ENCODE data around the gene LIMCH1. TPM values are rescaled to one million over a fixed set of nuclear protein-coding genes. Genes with fewer than 3 reads are reported as not detected.

The LIMCH1 gene
- total RNA-seq, 1 donor = 9.0 TPM

DNA sequence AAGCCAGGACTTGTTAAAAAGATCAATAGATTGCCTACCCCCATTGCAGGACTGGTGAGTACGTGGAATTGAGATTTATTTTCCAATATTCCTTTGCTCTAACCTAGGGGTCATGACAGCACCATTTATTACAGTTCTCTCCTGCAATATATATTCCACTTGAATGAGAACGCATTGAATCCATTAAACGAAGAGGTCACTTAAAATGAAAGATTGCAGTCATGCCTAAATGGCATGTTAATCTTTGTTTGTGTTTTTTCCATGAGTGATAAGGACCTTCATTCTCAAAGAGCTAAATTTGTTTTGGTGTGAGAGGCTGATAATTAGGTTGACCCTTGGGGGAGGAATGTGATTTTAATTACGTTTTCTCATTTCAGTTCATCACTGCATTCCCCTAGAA, 13.5 kb upstream of the LIMCH1 start:
- DNase-seq (ENCODE audit: insufficient read length, low spot score, missing footprints) = no peak
- Histone ChIP-seq H3K79me2 (ENCODE audit: insufficient read depth, low read length) (no peaks in the 10 kb centered on the region), H3K4me2 (ENCODE audit: insufficient read depth, low read length) (no peak overlapping the region), H4K20me1 (ENCODE audit: insufficient read depth, low read length) (no peaks in the 10 kb centered on the region), H2AFZ (ENCODE audit: low read length) (no peak overlapping the region), H3K27me3 (ENCODE audit: insufficient read depth, low read length) (no peaks in the 10 kb centered on the region), H3K4me3 (ENCODE audit: insufficient read depth, low read length) (no peak overlapping the region), H3K36me3 (ENCODE audit: insufficient read depth, low read length) (no peaks in the 10 kb centered on the region), H3K4me1 (ENCODE audit: insufficient read depth, low read length) (no peaks in the 10 kb centered on the region), H3K9me3 (ENCODE audit: low read depth, low read length) (no peaks in the 10 kb centered on the region), H3K27ac (ENCODE audit: low read depth, low read length) (no peak overlapping the region)
- TF ChIP-seq, protein P1, sequence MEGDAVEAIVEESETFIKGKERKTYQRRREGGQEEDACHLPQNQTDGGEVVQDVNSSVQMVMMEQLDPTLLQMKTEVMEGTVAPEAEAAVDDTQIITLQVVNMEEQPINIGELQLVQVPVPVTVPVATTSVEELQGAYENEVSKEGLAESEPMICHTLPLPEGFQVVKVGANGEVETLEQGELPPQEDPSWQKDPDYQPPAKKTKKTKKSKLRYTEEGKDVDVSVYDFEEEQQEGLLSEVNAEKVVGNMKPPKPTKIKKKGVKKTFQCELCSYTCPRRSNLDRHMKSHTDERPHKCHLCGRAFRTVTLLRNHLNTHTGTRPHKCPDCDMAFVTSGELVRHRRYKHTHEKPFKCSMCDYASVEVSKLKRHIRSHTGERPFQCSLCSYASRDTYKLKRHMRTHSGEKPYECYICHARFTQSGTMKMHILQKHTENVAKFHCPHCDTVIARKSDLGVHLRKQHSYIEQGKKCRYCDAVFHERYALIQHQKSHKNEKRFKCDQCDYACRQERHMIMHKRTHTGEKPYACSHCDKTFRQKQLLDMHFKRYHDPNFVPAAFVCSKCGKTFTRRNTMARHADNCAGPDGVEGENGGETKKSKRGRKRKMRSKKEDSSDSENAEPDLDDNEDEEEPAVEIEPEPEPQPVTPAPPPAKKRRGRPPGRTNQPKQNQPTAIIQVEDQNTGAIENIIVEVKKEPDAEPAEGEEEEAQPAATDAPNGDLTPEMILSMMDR (IDR thresholded peaks at IDR 0.05; ENCODE audit: extremely low read depth, low read depth, low read length) = no peak

DNA sequence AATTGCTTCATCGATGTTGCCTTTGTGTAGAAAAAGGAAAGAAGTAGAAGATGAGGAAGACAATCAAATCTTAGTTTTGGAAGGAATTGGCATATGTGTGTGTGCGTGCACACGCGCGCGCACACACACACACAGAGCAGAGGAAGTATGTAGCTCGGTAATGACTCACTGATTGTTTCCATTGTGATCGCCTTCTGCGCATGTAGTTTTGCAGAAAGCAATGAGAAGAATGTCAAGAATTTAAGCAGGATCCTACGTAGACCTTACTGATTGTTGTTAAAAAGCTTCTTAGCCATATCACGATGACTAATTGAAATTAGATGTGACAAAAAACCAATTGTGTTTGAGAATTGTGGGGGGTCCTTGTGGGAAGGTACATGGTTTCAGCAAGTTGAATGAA, 12.8 kb upstream of the LIMCH1 start:
- Histone ChIP-seq H3K4me2 (ENCODE audit: insufficient read depth, low read length) (no peak overlapping the region), H3K9me3 (ENCODE audit: low read depth, low read length) (no peaks in the 10 kb centered on the region), H3K27ac (ENCODE audit: low read depth, low read length) (no peak overlapping the region), H3K4me1 (ENCODE audit: insufficient read depth, low read length) (no peaks in the 10 kb centered on the region), H3K27me3 (ENCODE audit: insufficient read depth, low read length) (no peaks in the 10 kb centered on the region), H2AFZ (ENCODE audit: low read length) (no peak overlapping the region), H4K20me1 (ENCODE audit: insufficient read depth, low read length) (no peaks in the 10 kb centered on the region), H3K79me2 (ENCODE audit: insufficient read depth, low read length) (no peaks in the 10 kb centered on the region), H3K36me3 (ENCODE audit: insufficient read depth, low read length) (no peaks in the 10 kb centered on the region), H3K4me3 (ENCODE audit: insufficient read depth, low read length) (no peak overlapping the region)
- DNase-seq (ENCODE audit: insufficient read length, low spot score, missing footprints) = no peak
- TF ChIP-seq, protein P1 (IDR thresholded peaks at IDR 0.05; ENCODE audit: extremely low read depth, low read depth, low read length) = no peak

DNA sequence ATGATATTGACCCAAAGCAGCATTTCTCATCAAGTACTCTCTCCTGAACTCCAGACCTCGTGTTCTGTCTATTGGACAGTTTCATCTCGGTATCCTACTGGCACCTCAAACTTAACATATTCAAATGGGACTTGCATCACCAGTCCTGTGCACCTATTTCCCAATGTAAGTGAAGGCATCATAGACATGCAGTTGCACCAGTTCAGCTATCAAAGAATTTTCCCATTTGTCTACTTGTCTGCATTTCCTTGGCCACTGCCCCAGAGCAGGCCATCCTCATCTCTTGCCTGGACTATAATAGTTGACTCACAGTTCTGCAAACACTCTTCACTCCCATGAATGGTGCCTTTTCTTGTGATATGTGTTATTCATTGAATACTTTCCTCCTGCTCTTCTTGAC, 11.3 kb upstream of the LIMCH1 start:
- Histone ChIP-seq H2AFZ (ENCODE audit: low read length) (no peak overlapping the region), H3K4me1 (ENCODE audit: insufficient read depth, low read length) (no peaks in the 10 kb centered on the region), H3K36me3 (ENCODE audit: insufficient read depth, low read length) (no peaks in the 10 kb centered on the region), H3K27ac (ENCODE audit: low read depth, low read length) (no peak overlapping the region), H3K9me3 (ENCODE audit: low read depth, low read length) (no peaks in the 10 kb centered on the region), H3K79me2 (ENCODE audit: insufficient read depth, low read length) (no peaks in the 10 kb centered on the region), H3K4me2 (ENCODE audit: insufficient read depth, low read length) (no peak overlapping the region), H3K4me3 (ENCODE audit: insufficient read depth, low read length) (no peak overlapping the region), H4K20me1 (ENCODE audit: insufficient read depth, low read length) (no peaks in the 10 kb centered on the region), H3K27me3 (ENCODE audit: insufficient read depth, low read length) (no peaks in the 10 kb centered on the region)
- TF ChIP-seq, protein P1 (IDR thresholded peaks at IDR 0.05; ENCODE audit: extremely low read depth, low read depth, low read length) = no peak
- DNase-seq (ENCODE audit: insufficient read length, low spot score, missing footprints) = no peak

GRCh38 chr4:41528512-41529205, 9.3 kb upstream of the LIMCH1 start:
- H2AFZ ChIP-seq (ENCODE audit: low read length) = no peak overlapping the region
- TF ChIP-seq, protein P1 (IDR thresholded peaks at IDR 0.05; ENCODE audit: extremely low read depth, low read depth, low read length) = no peak
- no peaks in the 10 kb centered on the region for H3K79me2 ChIP-seq (ENCODE audit: insufficient read depth, low read length)
- H3K4me2 ChIP-seq (ENCODE audit: insufficient read depth, low read length) = no peak overlapping the region
- no peaks in the 10 kb centered on the region for H3K36me3 ChIP-seq (ENCODE audit: insufficient read depth, low read length)
- no peak overlapping the region for H3K4me3 ChIP-seq (ENCODE audit: insufficient read depth, low read length)
- DNase-seq (ENCODE audit: insufficient read length, low spot score, missing footprints) = no peak
- H3K27ac ChIP-seq (ENCODE audit: low read depth, low read length) = no peak overlapping the region
- no peaks in the 10 kb centered on the region for H3K4me1 ChIP-seq (ENCODE audit: insufficient read depth, low read length)
- H3K27me3 ChIP-seq (ENCODE audit: insufficient read depth, low read length) = no peaks in the 10 kb centered on the region
- no peaks in the 10 kb centered on the region for H3K9me3 ChIP-seq (ENCODE audit: low read depth, low read length)
- H4K20me1 ChIP-seq (ENCODE audit: insufficient read depth, low read length) = no peaks in the 10 kb centered on the region

All from osteoblast (primary cell).